K562 (cell line): ENCODE data around the gene CTSZ. TPM values are rescaled to one million over a fixed set of nuclear protein-coding genes. Genes with fewer than 3 reads are reported as not detected.

Experiments
- ARNT ChIP-seq, 2 experiments: fragments of 450-650 bp; IDR thresholded peaks; 2 replicates each; pipeline ENCODE4 v1.6.1; 2016; ENCODE audit warnings: mild to moderate bottlenecking in 1 of 2
- CBX1 ChIP-seq: sonication (generic); IDR thresholded peaks from 2 replicates; pipeline ENCODE4 v1.6.1; 2016; ENCODE audit warnings: antibody characterized with exemption, low read depth, mild to moderate bottlenecking
- CTBP1 ChIP-seq: fragments of 450-650 bp; IDR thresholded peaks from 2 replicates; pipeline ENCODE4 v1.6.1; 2016; ENCODE audit warnings: borderline replicate concordance
- EP300 ChIP-seq: IDR thresholded peaks from 2 replicates; pipeline ENCODE4 v1.6.1; 2012; ENCODE audit warnings: low read length, improper control_type of control experiment
- ESRRB ChIP-seq: fragments of 250-450 bp; sonication (Bioruptor Pico); IDR thresholded peaks from 2 replicates; pipeline ENCODE4 v1.5.0; 2020; ENCODE audit warnings: mild to moderate bottlenecking, moderate library complexity, borderline replicate concordance
- ETV1 ChIP-seq: fragments of 450-650 bp; conservative IDR thresholded peaks from 2 replicates; pipeline ENCODE4 v1.6.1; 2016; ENCODE audit warnings: missing genetic modification characterization, control low read depth, low read depth, missing compliant biosample characterization
- FOXP1 ChIP-seq: sonication (generic); formaldehyde crosslinking; IDR thresholded peaks from 2 replicates; pipeline ENCODE4 v1.8.0; 2022; ENCODE audit warnings: mild to moderate bottlenecking, missing genetic modification reagents
- NFATC3 ChIP-seq: fragments of 450-650 bp; IDR thresholded peaks from 2 replicates; pipeline ENCODE4 v1.6.1; 2017; ENCODE audit warnings: mild to moderate bottlenecking
- POLR2G ChIP-seq: fragments of 200-400 bp; formaldehyde crosslinking; IDR thresholded peaks from 2 replicates; pipeline ENCODE4 v1.6.1; 2017; ENCODE audit warnings: low read depth, mild to moderate bottlenecking, antibody characterized with exemption, low read length, moderate library complexity
- PYGO2 ChIP-seq: fragments of 450-650 bp; IDR thresholded peaks from 2 replicates; pipeline ENCODE4 v1.6.1; 2016; ENCODE audit warnings: mild to moderate bottlenecking, missing genetic modification characterization, moderate library complexity, missing compliant biosample characterization
- RBM22 ChIP-seq: fragments of 200-400 bp; formaldehyde crosslinking; IDR thresholded peaks from 2 replicates; pipeline ENCODE4 v1.6.1; 2018; ENCODE audit warnings: low read length, low read depth; ENCODE audit not compliant: poor library complexity, severe bottlenecking
- RCOR1 ChIP-seq, 2 experiments: IDR thresholded peaks; 2 replicates each; pipeline ENCODE4 v1.6.1; 2012; ENCODE audit warnings: low read depth in 2 of 2, low read length in 2 of 2, borderline replicate concordance in 1 of 2, improper control_type of control experiment in 1 of 2
- RUNX1 ChIP-seq: sonication (generic); IDR thresholded peaks from 2 replicates; pipeline ENCODE4 v1.6.1; 2016; ENCODE audit warnings: antibody characterized with exemption, low read depth
- TEAD4 ChIP-seq, 2 experiments: sonication (generic) in 1 of 2; formaldehyde crosslinking in 1 of 2; IDR thresholded peaks; 2 replicates each; pipeline versions ENCODE4 v1.6.1 to v1.8.0; 2012 to 2022; ENCODE audit warnings: borderline replicate concordance in 1 of 2, inconsistent platforms in 1 of 2, low read length in 1 of 2, mild to moderate bottlenecking in 1 of 2, missing genetic modification reagents in 1 of 2
- ZNF764 ChIP-seq: fragments of 250-450 bp; sonication (Bioruptor Pico); IDR thresholded peaks from 2 replicates; pipeline ENCODE4 v1.4.0; 2020; ENCODE audit warnings: low read depth, mild to moderate bottlenecking, moderate library complexity
- polyA plus RNA-seq, 8 experiments: library from polyadenylated mRNA; depleted of rRNA in 4 of 8; stranded (reverse) in 5 of 8; unstranded in 3 of 8; fragments of >200 nt; fragmentation: Nextera tagmentation in 2 of 8; fragmentation: Illumina TruSeq in 1 of 8; extraction: Ambion mirVana in 2 of 8; extraction: Trizol in 1 of 8; gene quantifications; 2 replicates each; pipeline versions ENCODE4 v1.2.1 to v1.2.3, GENCODE V29; 2011 to 2014; ENCODE audit warnings: inconsistent platforms in 1 of 8, missing spikeins in 1 of 8
- total RNA-seq, 7 experiments: library from RNA; depleted of rRNA in 6 of 7; stranded (reverse); fragments of >200 nt in 6 of 7; fragmentation: Illumina TruSeq in 2 of 7; extraction: Trizol in 2 of 7; gene quantifications; 2 replicates each; pipeline versions ENCODE4 v1.2.1 to v1.2.3, GENCODE V29; 2011 to 2021; ENCODE audit warnings: low replicate concordance in 1 of 7
- TF ChIP-seq, protein P1 (sequence below), 2 experiments: fragments of 450-650 bp; IDR thresholded peaks; 2 replicates each; pipeline ENCODE4 v1.6.1; 2016; ENCODE audit warnings: mild to moderate bottlenecking in 2 of 2, borderline replicate concordance in 1 of 2, low read depth in 1 of 2, moderate library complexity in 1 of 2
- TF ChIP-seq, protein P2 (sequence below): sonication (generic); formaldehyde crosslinking; IDR thresholded peaks from 2 replicates; pipeline ENCODE4 v1.8.0; 2022; ENCODE audit warnings: mild to moderate bottlenecking, missing genetic modification reagents

CTSZ gene
- total and polyA plus RNA-seq, 9 of the 15 experiments (the other 6 are each of a cell fraction or from before 2014, with no cell fraction given): 1.6 to 143 (median 82.8) TPM

DNA sequence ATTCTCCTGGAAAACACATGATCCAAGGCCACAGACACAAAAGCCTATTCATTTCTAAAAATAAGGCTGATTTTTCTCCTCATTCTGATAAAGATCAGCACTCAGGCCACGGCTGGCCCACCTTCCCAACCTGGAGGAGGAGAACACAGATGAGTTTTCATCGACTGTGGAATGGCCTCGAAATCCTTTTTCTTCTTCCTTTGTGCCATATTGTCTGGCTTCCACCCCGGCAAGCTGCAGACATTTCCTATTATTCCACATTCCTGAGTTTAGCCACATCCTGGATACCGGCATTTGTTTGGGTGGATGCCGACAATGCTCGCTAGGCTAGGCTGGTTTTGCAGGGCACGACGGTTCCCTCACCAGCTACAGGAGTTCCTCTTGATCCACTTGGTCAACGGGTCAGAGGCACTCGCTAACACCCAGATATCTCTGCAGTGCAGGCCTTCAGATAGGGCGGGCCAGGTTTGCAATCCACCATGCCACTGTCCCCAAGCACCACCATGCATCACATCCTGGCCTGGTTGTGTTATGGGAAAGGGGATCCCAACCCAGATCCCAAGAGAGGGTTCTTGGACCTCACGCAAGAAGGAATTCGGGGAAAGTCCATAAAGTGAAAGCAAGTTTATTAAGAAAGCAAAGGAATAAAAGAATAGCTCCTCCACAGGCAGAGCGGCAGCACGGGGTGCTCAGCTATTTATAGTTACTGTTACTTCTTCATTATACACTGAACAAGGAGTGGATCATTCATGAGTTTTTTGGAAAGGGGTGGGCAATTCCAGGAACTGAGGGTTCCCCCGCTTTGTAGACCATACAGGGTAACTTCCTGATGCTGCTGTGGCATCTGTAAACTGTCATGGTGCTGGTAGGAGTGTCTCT is 4.2 kb upstream of the CTSZ start (continued):
- TF ChIP-seq, protein P1, sequence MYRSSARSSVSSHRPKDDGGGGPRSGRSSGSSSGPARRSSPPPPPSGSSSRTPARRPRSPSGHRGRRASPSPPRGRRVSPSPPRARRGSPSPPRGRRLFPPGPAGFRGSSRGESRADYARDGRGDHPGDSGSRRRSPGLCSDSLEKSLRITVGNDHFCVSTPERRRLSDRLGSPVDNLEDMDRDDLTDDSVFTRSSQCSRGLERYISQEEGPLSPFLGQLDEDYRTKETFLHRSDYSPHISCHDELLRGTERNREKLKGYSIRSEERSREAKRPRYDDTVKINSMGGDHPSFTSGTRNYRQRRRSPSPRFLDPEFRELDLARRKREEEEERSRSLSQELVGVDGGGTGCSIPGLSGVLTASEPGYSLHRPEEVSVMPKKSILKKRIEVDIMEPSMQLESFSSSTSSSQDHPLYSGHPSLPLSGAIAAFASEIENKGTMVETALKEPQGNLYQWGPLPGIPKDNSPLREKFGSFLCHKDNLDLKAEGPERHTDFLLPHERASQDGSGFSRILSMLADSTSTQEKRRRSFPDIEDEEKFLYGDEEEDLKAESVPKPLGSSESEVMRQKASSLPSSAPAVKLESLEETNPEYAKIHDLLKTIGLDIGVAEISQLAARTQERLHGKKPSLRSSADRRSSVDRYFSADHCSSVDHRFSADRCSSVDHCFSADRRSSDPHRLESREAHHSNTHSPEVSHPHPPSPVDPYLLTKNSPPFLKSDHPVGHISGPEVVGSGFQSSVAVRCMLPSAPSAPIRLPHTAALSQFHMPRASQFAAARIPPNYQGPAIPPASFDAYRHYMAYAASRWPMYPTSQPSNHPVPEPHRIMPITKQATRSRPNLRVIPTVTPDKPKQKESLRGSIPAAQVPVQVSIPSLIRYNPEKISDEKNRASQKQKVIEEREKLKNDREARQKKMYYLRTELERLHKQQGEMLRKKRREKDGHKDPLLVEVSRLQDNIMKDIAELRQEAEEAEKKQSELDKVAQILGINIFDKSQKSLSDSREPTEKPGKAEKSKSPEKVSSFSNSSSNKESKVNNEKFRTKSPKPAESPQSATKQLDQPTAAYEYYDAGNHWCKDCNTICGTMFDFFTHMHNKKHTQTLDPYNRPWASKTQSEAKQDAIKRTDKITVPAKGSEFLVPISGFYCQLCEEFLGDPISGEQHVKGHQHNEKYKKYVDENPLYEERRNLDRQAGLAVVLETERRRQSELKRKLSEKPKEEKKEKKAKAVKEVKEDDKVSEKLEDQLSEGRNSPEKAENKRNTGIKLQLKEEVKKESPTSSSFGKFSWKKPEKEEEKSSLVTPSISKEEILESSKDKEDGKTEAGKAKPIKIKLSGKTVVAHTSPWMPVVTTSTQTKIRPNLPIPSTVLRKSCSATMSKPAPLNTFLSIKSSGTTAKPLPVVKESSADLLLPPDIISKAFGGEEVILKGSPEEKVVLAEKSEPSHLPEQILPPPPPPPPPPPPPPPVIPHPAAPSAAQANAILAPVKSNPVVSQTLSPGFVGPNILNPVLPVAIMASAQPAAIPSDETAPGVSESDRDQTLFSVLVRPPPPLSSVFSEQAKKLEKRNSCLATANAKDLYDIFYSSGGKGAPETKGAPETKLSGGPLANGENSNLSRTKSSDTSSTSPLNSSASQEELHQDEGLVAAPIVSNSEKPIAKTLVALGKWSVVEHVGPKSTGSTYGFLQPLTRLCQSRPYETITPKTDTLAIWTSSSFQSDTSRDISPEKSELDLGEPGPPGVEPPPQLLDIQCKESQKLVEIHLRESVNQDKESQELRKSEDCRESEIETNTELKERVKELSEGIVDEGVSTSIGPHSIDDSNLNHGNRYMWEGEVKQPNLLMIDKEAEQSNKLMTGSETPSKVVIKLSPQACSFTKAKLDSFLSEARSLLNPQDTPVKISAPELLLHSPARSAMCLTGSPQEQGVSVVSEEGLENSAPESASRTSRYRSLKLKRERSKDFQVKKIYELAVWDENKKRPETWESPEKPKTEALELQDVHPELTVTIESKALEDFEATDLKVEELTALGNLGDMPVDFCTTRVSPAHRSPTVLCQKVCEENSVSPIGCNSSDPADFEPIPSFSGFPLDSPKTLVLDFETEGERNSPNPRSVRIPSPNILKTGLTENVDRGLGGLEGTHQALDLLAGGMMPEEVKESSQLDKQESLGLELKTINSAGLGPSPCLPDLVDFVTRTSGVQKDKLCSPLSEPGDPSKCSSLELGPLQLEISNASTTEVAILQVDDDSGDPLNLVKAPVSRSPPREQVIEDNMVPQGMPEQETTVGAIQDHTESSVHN (IDR thresholded peaks at IDR 0.05; ENCODE audit: borderline replicate concordance in 1 of 2, low read depth in 1 of 2): no peak
- TF ChIP-seq ETV1: 0 out of 2 replicates have a peak, but pooled peaks have one; percentile 8
- no peak for TF ChIP-seq RUNX1
- no peak for TF ChIP-seq CBX1
- TF ChIP-seq RCOR1 (IDR thresholded peaks at IDR 0.05; ENCODE audit: borderline replicate concordance in 1 of 2, low read depth in 2 of 2, low read length in 2 of 2): no peak
- TF ChIP-seq EP300: peak; percentile 30
- no peak for TF ChIP-seq RBM22
- TF ChIP-seq TEAD4 (IDR thresholded peaks at IDR 0.05; ENCODE audit: low read length): peak; percentile 52
- no peak for TF ChIP-seq TEAD4 (CRISPR knock-in tag; IDR thresholded peaks at IDR 0.05; ENCODE audit: borderline replicate concordance)
- 0 out of 2 replicates have a peak, but pooled peaks have one; percentile 16 for TF ChIP-seq POLR2G
- no peak for TF ChIP-seq PYGO2 (tag)
- TF ChIP-seq ZNF764 (CRISPR knock-in tag): no peak
- peak; percentile 53 for TF ChIP-seq CTBP1
- no peak for TF ChIP-seq ESRRB (CRISPR knock-in tag)
- TF ChIP-seq FOXP1 (CRISPR knock-in tag): no peak
- TF ChIP-seq NFATC3: no peak
- no peak; a peak in 1 of 4 replicates for TF ChIP-seq ARNT (IDR thresholded peaks at IDR 0.05)
- TF ChIP-seq, protein P2, sequence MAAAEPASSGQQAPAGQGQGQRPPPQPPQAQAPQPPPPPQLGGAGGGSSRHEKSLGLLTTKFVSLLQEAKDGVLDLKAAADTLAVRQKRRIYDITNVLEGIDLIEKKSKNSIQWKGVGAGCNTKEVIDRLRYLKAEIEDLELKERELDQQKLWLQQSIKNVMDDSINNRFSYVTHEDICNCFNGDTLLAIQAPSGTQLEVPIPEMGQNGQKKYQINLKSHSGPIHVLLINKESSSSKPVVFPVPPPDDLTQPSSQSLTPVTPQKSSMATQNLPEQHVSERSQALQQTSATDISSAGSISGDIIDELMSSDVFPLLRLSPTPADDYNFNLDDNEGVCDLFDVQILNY (CRISPR knock-in tag): no peak
